H1 (cell line): Measurements from ENCODE around the gene RLBP1. TPM values are rescaled to one million over a fixed set of nuclear protein-coding genes. Genes with fewer than 3 reads are reported as not detected.
A peak's percentile ranks its signal among the peaks of the same experiment; 100 is the strongest.

Source experiments
- BRCA1 ChIP-seq: IDR thresholded peaks from 2 replicates; pipeline ENCODE4 v1.6.1; 2012; ENCODE audit warnings: low read depth, low read length, improper control_type of control experiment
- CREB1 ChIP-seq: IDR thresholded peaks from 2 replicates; pipeline ENCODE4 v1.6.1; 2012; ENCODE audit warnings: inconsistent platforms
- FOSL1 ChIP-seq: IDR thresholded peaks from 2 replicates; pipeline ENCODE4 v1.6.1; 2011; ENCODE audit warnings: mild to moderate bottlenecking, low read depth, low read length, moderate library complexity; ENCODE audit not compliant: insufficient read depth
- KDM4A ChIP-seq: IDR thresholded peaks from one replicate; pipeline ENCODE4 v1.7.1; 2012; ENCODE audit warnings: low read depth, mild to moderate bottlenecking, moderate library complexity, low read length, inconsistent platforms; ENCODE audit not compliant: severe bottlenecking
- RAD21 ChIP-seq, 2 experiments: IDR thresholded peaks in 1 of 2; conservative IDR thresholded peaks in 1 of 2; 2 replicates each; pipeline ENCODE4 v1.6.1; 2011; ENCODE audit warnings: low read depth in 2 of 2, low read length in 2 of 2, improper control_type of control experiment in 1 of 2, inconsistent platforms in 1 of 2, mild to moderate bottlenecking in 1 of 2, moderate library complexity in 1 of 2
- RBBP5 ChIP-seq: IDR thresholded peaks from 2 replicates; pipeline ENCODE4 v1.7.1; 2012; ENCODE audit warnings: low read depth, mild to moderate bottlenecking, inconsistent platforms, low read length, moderate library complexity, borderline replicate concordance
- RFX5 ChIP-seq: IDR thresholded peaks from 2 replicates; pipeline ENCODE4 v1.6.1; 2011; ENCODE audit warnings: low read depth, low read length, improper control_type of control experiment, borderline replicate concordance
- RNF2 ChIP-seq: fragments of 200-900, 300-1000 bp; sonication (generic); IDR thresholded peaks from 2 replicates; pipeline ENCODE4 v1.7.1; 2016; ENCODE audit warnings: borderline replicate concordance, low read depth, mild to moderate bottlenecking, antibody characterized with exemption, low read length; ENCODE audit not compliant: poor library complexity, severe bottlenecking; ENCODE audit errors: missing control alignments
- SIX5 ChIP-seq: IDR thresholded peaks from 2 replicates; pipeline ENCODE4 v1.6.1; 2011; ENCODE audit warnings: mild to moderate bottlenecking, low read depth, low read length
- polyA plus RNA-seq, 7 experiments: library from polyadenylated mRNA; depleted of rRNA in 3 of 7; stranded (reverse) in 5 of 7; unstranded in 2 of 7; fragments of >200 nt in 5 of 7; fragments of 200-250 nt in 2 of 7; gene quantifications; 1 replicate in 5 of 7; 2 replicates in 1 of 7; 4 replicates in 1 of 7; pipeline versions ENCODE4 v1.2.1 to v1.2.3, GENCODE V29; 2011 to 2013; ENCODE audit warnings: missing spikeins in 2 of 7, mixed read lengths in 2 of 7
- total RNA-seq: library from RNA; stranded (reverse); fragmentation: NEBNext Ultra II Directional; extraction: Animal tissue kit (Norgen Biotek cat#: 25700); gene quantifications from 2 replicates; pipeline ENCODE4 v1.2.1, GENCODE V29; 2021

Gene RLBP1
- total and polyA plus RNA-seq, 2 of the 8 experiments (the other 6 are each of a cell fraction or from before 2014, with no cell fraction given) = 0.05 TPM; not detected in 1

DNA sequence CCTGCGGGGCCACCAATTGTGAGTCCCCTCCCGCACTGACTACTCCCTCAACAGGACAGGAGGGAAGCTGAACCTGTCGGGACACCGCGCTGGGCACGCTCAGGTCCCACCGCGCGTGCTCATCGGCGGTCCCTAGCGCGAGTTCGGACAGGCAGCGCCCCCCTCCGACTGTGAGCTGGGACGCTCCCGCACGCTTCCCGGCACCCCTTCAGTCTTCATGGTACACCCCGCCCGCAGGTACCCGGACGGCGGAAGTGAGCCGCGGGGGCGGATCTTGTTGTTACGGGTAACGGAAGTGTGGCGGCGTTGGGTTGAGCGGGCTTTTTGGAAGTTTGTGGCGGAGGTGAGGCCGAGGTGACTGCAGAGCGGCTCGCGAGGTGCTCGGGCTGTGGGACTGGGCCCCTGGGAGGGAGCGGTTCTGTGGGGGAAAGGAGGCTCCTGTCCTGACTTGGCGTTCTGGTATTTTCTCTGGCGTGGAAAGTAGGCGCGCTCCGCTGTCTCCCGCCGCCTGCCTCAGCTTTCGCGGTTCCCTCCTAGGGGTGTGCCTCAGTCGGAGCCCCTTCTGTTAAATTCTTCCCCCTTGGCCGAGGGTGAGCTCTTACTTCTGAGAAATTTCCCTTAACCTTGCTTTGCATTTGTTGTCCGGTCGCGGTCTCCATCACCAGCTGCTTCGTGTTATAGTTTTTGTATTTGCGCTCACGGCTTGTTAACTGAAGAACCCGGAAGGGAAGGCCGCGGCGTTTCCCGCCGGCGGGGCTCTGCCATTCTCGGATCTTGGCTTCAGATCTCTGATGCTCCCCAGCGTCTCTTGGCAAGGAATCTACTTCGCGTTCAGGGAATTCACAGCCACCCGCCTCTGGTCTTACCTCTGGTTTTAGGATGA lies 22.6 kb upstream of the RLBP1 start, which contains the start of gene FANCI (continued):
- TF ChIP-seq FOSL1 = no peak
- TF ChIP-seq RAD21 (IDR thresholded peaks at IDR 0.05 in 1 of 2, conservative IDR thresholded peaks at IDR 0.05 in 1 of 2; ENCODE audit: low read depth in 2 of 2, low read length in 2 of 2) = peak; percentile 62 to 65
- TF ChIP-seq RNF2 = no peak
- no peak for TF ChIP-seq RFX5
- no peak for TF ChIP-seq SIX5
- TF ChIP-seq CREB1 = peak; percentile 64
- no peak for TF ChIP-seq BRCA1
- peak; percentile 76 for TF ChIP-seq KDM4A
- no peak for TF ChIP-seq RBBP5
